Measurements from ENCODE around the gene KMT2D.

GRCh38 chr12:49017891-49018260 lies 42.7 kb downstream of the KMT2D start:
- TF ChIP-seq CTCF (IDR thresholded peaks at IDR 0.05) (no peak), POLR2A (IDR thresholded peaks at IDR 0.05) (no peak)
